GM12801 (cell line): ENCODE data around the gene TPX2.

ENCODE experiments used
- TF ChIP-seq, protein P1 (sequence below): IDR thresholded peaks from one replicate; pipeline ENCODE4 v1.5.1; 2011; ENCODE audit warnings: control low read depth; ENCODE audit not compliant: insufficient read length; ENCODE audit errors: extremely low read depth

Gene TPX2

DNA sequence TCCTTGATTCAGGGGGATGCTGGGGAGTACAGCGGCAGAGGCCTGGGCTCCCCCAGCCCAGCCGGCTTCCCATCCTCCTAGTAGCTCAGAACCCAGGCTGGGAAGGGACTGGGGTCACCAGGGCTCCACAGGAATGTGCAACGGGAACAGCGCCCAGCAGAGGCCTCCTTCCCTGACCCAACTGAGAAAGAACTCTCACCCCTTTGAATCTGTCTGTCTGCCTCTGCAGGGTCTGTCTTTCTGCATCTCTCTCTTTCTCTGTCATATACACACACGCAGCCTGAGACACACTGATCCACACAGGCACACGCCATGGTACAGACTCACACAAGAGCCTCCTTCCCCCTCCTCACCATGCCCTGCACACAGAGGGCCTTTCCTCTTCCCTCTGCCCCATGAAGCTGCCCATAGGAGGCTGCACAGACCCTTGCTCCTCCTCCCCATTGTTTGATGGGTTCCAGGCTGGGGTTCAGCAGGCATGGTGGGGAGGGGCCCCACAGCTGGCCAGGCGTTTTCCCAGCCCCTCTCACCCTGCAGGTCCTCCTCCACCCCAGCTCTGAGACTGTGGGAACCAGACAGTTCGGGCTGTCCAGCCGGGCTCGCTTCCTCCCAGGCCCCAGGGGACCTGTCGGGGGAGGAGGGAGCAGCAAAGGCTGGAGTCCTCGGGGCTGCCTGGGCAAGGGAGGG is 103.5 kb downstream of the TPX2 start:
- TF ChIP-seq, protein P1, sequence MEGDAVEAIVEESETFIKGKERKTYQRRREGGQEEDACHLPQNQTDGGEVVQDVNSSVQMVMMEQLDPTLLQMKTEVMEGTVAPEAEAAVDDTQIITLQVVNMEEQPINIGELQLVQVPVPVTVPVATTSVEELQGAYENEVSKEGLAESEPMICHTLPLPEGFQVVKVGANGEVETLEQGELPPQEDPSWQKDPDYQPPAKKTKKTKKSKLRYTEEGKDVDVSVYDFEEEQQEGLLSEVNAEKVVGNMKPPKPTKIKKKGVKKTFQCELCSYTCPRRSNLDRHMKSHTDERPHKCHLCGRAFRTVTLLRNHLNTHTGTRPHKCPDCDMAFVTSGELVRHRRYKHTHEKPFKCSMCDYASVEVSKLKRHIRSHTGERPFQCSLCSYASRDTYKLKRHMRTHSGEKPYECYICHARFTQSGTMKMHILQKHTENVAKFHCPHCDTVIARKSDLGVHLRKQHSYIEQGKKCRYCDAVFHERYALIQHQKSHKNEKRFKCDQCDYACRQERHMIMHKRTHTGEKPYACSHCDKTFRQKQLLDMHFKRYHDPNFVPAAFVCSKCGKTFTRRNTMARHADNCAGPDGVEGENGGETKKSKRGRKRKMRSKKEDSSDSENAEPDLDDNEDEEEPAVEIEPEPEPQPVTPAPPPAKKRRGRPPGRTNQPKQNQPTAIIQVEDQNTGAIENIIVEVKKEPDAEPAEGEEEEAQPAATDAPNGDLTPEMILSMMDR, result no peak

- TF ChIP-seq, protein P1, result no peak
Observed at GRCh38 chr20:31843288-31843687, 104.2 kb downstream of the TPX2 start.

DNA sequence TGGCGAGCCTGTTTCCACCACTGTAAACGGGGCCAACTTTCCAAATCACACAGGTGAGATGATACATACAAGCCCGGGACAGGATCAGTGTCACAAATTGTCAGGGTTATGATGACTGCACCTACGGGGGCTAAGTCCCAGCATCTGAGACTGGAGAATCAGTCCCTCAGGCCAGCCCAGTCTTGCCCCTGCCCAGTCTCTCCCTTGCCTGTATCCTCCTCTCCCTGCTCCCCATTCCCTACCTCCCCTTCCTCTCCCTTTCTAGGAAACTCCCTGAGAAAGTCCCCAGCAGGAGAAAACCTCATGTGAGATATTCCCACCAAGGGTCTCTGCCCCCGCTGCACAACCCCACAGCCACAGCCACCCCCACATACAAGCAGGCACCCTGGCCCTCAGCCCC is 104.8 kb downstream of the TPX2 start:
- TF ChIP-seq, protein P1, result no peak

DNA sequence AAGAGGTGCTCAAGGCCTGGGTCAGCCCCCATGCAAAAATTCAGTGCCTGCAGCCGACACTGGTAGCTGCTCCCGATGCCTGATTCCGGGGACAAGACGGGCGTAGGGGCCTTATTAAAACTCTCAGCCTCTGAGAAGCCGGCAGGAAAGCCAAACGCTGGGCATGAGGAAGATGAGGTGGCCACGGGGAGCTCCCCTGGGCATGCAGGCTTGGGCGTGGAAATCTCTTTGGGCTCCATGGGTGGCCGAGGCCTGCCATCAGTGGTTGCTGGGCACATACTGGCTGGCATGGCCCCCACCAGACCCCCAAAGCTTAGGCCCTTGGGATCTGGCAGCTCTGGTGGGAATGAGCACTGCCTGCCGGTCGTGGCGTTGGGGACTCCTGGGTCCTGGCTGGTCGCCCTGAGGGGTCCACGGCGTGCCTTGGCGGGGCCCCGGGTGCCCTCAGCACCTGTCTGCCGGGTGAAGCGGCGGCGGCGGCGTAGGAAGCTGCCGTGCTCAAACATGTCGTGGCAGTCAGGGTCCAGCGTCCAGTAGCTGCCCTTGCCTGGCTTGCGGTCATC is 105.7 kb downstream of the TPX2 start:
- TF ChIP-seq, protein P1, result no peak

GRCh38 chr20:31845300-31845863 is 106.3 kb downstream of the TPX2 start, which contains the start of gene FOXS1:
Gene FOXS1, minus strand, starts transcription at chr20:31845604. Its CDS starts 62 bp downstream, at chr20:31845542.
- TF ChIP-seq, protein P1, result no peak

GRCh38 chr20:31846793-31847138 is 107.7 kb downstream of the TPX2 start:
- TF ChIP-seq, protein P1, result no peak

GRCh38 chr20:31848088-31848999 is 109.3 kb downstream of the TPX2 start:
- TF ChIP-seq, protein P1, result no peak
